ENCODE results near the gene LAS1L. TPM values are rescaled to one million over a fixed set of nuclear protein-coding genes. Genes with fewer than 3 reads are reported as not detected.
A peak's percentile ranks its signal among the peaks of the same experiment; 100 is the strongest.

Gene LAS1L
- total and polyA plus RNA-seq, 9 of the 15 experiments (the other 6 are each of a cell fraction or from before 2014, with no cell fraction given), result 43.3 to 119 (median 86.4) TPM

GRCh38 chrX:65508851-65509250, 25.7 kb downstream of the LAS1L start:
- Histone ChIP-seq H3K4me1 (replicated peaks in 1 of 2; ENCODE audit: control insufficient read depth in 2 of 2, insufficient read depth in 2 of 2, low read length in 2 of 2) (no peaks in the 10 kb centered on the region), H3K79me2 (ENCODE audit: control insufficient read depth, insufficient read depth, low read length) (no peaks in the 10 kb centered on the region), H4K20me1 (replicated peaks; ENCODE audit: control insufficient read depth, insufficient read depth, low read length) (no peaks in the 10 kb centered on the region), H3K4me2 (ENCODE audit: insufficient read depth, low read length) (no peak overlapping the region), H2AFZ (ENCODE audit: low read depth, low read length) (no peak overlapping the region), H3K9me1 (ENCODE audit: control insufficient read depth, insufficient read depth, low read length) (no peaks in the 10 kb centered on the region), H3K9ac (ENCODE audit: insufficient read depth in 1 of 2, low read depth in 2 of 2, low read length in 2 of 2) (no peak overlapping the region), H3K36me3 (ENCODE audit: control insufficient read depth, insufficient read depth, low read length) (peaks cover 61% of the 10 kb centered on the region; the same call in 2 of the 3 replicates), H3K27ac (ENCODE audit: extremely low read depth, low read depth, low read length) (no peak overlapping the region), H3K27me3 (ENCODE audit: control insufficient read depth in 2 of 2, insufficient read depth in 2 of 2, low read length in 2 of 2) (no peaks in the 10 kb centered on the region), H3K9me3 (replicated peaks; ENCODE audit: control insufficient read depth, insufficient read depth, low read depth, low read length) (no peaks in the 10 kb centered on the region), H3K4me3 (no peak overlapping the region)
- DNase-seq (ENCODE audit: extremely low read depth in 1 of 4, low spot score in 3 of 4) (no peak), FAIRE-seq (no peak), ATAC-seq (no peak; the same call in 1 of the 3 replicates)
- BruUV-seq (replicated peaks), result no TSS peak
- ChIA-PET POLR2A (no interaction called here), CTCF (ENCODE audit: low intra/inter-chr PET ratio) (no interaction called here)
- 42% methylated on average over 4 of the region's 4 CpGs for WGBS (ENCODE audit: insufficient coverage, low coverage, missing lambda C conversion rate)
- intact Hi-C loops (cut with micrococcal nuclease) (no loop called here), in situ Hi-C loops (cut with MboI) (no loop called here)
- TF ChIP-seq BMI1 (IDR thresholded peaks at IDR 0.05; ENCODE audit: low read length), result no peak
- TF ChIP-seq GABPB1 (CRISPR knock-in tag; IDR thresholded peaks at IDR 0.05), result no peak
- no peak for TF ChIP-seq NCOA6 (IDR thresholded peaks at IDR 0.05)
- no peak for TF ChIP-seq NUFIP1 (IDR thresholded peaks at IDR 0.05; ENCODE audit: partially characterized antibody)
- TF ChIP-seq ZNF408 (CRISPR knock-in tag; IDR thresholded peaks at IDR 0.05; ENCODE audit: low read depth), result no peak
- no peak for TF ChIP-seq ZNF75A (CRISPR knock-in tag; IDR thresholded peaks at IDR 0.05)
- TF ChIP-seq CBFA2T3 (IDR thresholded peaks at IDR 0.05), result peak; percentile 16; the same call in 1 of the 2 replicates
- TF ChIP-seq, protein P1, sequence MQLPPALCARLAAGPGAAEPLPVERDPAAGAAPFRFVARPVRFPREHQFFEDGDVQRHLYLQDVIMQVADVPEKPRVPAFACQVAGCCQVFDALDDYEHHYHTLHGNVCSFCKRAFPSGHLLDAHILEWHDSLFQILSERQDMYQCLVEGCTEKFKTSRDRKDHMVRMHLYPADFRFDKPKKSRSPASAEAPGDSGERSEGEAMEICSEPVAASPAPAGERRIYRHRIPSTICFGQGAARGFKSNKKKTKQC (CRISPR knock-in tag; IDR thresholded peaks at IDR 0.05), result no peak
- TF ChIP-seq PRDM10 (IDR thresholded peaks at IDR 0.05; ENCODE audit: partially characterized antibody), result peak; percentile 68
- no peak for TF ChIP-seq ZHX1 (conservative IDR thresholded peaks at IDR 0.05; ENCODE audit: low read length)
- TF ChIP-seq PHB2 (IDR thresholded peaks at IDR 0.05; ENCODE audit: low read depth), result no peak
